ENCODE data around the gene ARHGEF4. TPM values are rescaled to one million over a fixed set of nuclear protein-coding genes. Genes with fewer than 3 reads are reported as not detected.

ARHGEF4 gene
- total and polyA plus RNA-seq, 2 donors (not counting 3 experiments of a cell fraction or from before 2014, with no cell fraction given) = not detected

DNA sequence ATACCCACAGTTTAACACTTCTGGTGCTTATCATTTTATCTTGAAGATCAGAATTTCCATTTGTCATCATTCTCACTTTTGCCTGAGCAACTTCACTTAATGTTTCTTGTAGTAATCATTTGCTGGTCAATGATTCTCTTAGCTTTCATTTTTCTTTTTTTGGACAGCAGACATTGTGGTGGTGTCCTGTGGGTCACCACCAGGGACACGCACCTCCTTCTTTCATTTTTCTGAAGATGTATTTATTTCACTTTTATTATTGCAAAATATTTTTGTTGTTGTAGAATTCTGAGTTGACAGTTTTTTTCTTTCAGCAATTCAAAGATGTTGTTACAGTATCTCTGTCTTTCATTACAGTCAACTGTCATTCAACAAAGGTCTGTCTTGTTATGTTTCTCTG is 172.3 kb downstream of the ARHGEF4 start:
- BruUV-seq (replicated peaks) = no TSS peak
- intact Hi-C loops (cut with micrococcal nuclease) = no loop called here
- ChIA-PET POLR2A (no interaction called here), CTCF (no interaction called here)
- dilution Hi-C loops (cut with MboI; ENCODE audit: extremely low pct_ligation_motif_present, low sequenced_read_pairs) = no loop called here
- FAIRE-seq (no peak), DNase-seq (ENCODE audit: low read depth, low spot score) (no peak)
- TF ChIP-seq EZH2 (IDR thresholded peaks at IDR 0.05; ENCODE audit: borderline replicate concordance, low read depth, low read length, severe bottlenecking) (no peak), JUN (IDR thresholded peaks at IDR 0.05; ENCODE audit: borderline replicate concordance, insufficient read depth, insufficient read length, low read depth) (no peak), POLR2A (IDR thresholded peaks at IDR 0.05; ENCODE audit: low read depth, low read length) (no peak)
- no peaks in the 10 kb centered on the region for H4K20me1 ChIP-seq (replicated peaks; ENCODE audit: control insufficient read depth, extremely low read depth, insufficient read depth, low read length)
- no peaks in the 10 kb centered on the region for H3K4me1 ChIP-seq (ENCODE audit: control insufficient read depth, extremely low read depth, insufficient read depth, low read length)
- no peak overlapping the region for H3K27ac ChIP-seq (ENCODE audit: insufficient read depth, low read depth, low read length)
- no peaks in the 10 kb centered on the region for H3K36me3 ChIP-seq (ENCODE audit: control insufficient read depth in 2 of 2, extremely low read depth in 1 of 2, insufficient read depth in 2 of 2, low read length in 2 of 2)
- peaks cover 4 to 9% of the 10 kb centered on the region in 2 experiments for H3K27me3 ChIP-seq (ENCODE audit: control insufficient read depth in 2 of 2, insufficient read depth in 2 of 2, low read length in 2 of 2)
- no peak overlapping the region for H2AFZ ChIP-seq (ENCODE audit: low read depth, low read length)
- no peaks in the 10 kb centered on the region for H3K9me1 ChIP-seq (replicated peaks; ENCODE audit: control insufficient read depth, extremely low read depth, insufficient read depth, low read length)
- no peaks in the 10 kb centered on the region for H3K79me2 ChIP-seq (ENCODE audit: control insufficient read depth, insufficient read depth, low read length)
- H3K9ac ChIP-seq (replicated peaks; ENCODE audit: extremely low read depth, insufficient read depth, low read length) = no peak overlapping the region
- H3K9me3 ChIP-seq (replicated peaks; ENCODE audit: control insufficient read depth, insufficient read depth, low read length) = no peaks in the 10 kb centered on the region
- no peak overlapping the region for H3K4me2 ChIP-seq (ENCODE audit: insufficient read depth, low read length)
- no peak overlapping the region for H3K4me3 ChIP-seq (replicated peaks in 1 of 3; ENCODE audit: insufficient read depth in 1 of 3, low read depth in 1 of 3, low read length in 3 of 3)

DNA sequence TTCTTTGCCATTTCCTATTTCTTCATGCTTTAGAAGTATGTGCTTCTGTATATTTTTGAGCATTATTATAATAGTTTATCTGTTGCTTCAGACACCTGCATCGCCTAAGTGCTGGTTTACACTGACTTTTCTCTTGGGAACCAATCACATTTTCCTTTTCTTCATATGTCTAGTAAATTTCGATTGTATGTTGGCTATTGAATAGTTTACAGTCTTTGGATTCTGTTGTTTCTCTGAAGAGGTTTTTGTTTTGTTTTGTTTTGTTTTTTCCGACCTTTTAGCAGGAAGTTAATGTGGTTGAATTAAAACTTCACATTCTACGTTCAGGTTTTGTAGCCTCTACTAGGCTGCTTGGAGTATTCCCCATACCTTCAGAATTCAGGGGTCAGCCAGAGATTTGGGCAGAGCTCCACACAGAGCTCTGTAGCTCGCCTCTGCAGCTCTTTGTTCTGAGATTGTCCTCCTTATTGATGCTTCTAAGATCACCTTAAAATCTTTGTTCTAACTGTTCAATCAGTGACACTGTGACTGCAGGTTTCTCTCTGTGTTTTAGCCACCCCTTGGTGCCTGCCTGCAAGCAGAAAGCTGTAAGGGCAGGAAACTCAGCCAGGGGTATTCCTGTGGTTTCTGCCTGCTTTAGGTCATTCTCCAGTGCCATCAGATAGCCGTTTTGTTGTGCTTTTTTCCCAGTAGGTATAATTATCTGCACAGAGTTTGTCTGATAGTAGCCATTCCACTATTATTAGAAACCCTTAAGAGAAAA is 173.2 kb downstream of the ARHGEF4 start:
- H3K4me1 ChIP-seq (ENCODE audit: control insufficient read depth, extremely low read depth, insufficient read depth, low read length) = no peaks in the 10 kb centered on the region
- no peaks in the 10 kb centered on the region for H3K36me3 ChIP-seq (ENCODE audit: control insufficient read depth in 2 of 2, extremely low read depth in 1 of 2, insufficient read depth in 2 of 2, low read length in 2 of 2)
- no peak overlapping the region for H3K27ac ChIP-seq (ENCODE audit: insufficient read depth, low read depth, low read length)
- TF ChIP-seq GATA2 (IDR thresholded peaks at IDR 0.05; ENCODE audit: insufficient read depth, insufficient read length, low read depth, low read length) = no peak
- TF ChIP-seq, protein P1, sequence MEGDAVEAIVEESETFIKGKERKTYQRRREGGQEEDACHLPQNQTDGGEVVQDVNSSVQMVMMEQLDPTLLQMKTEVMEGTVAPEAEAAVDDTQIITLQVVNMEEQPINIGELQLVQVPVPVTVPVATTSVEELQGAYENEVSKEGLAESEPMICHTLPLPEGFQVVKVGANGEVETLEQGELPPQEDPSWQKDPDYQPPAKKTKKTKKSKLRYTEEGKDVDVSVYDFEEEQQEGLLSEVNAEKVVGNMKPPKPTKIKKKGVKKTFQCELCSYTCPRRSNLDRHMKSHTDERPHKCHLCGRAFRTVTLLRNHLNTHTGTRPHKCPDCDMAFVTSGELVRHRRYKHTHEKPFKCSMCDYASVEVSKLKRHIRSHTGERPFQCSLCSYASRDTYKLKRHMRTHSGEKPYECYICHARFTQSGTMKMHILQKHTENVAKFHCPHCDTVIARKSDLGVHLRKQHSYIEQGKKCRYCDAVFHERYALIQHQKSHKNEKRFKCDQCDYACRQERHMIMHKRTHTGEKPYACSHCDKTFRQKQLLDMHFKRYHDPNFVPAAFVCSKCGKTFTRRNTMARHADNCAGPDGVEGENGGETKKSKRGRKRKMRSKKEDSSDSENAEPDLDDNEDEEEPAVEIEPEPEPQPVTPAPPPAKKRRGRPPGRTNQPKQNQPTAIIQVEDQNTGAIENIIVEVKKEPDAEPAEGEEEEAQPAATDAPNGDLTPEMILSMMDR (IDR thresholded peaks at IDR 0.05; ENCODE audit: extremely low read depth in 1 of 2, insufficient read depth in 1 of 2, low read depth in 1 of 2, low read length in 2 of 2) = no peak
- TF ChIP-seq, protein P2, sequence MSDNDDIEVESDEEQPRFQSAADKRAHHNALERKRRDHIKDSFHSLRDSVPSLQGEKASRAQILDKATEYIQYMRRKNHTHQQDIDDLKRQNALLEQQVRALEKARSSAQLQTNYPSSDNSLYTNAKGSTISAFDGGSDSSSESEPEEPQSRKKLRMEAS (IDR thresholded peaks at IDR 0.05; ENCODE audit: insufficient read depth, insufficient read length) = no peak
- no peak for TF ChIP-seq MYC (IDR thresholded peaks at IDR 0.05; ENCODE audit: low read depth, low read length)
- DNase-seq (ENCODE audit: low read depth, low spot score) (no peak), FAIRE-seq (no peak)
- H2AFZ ChIP-seq (ENCODE audit: low read depth, low read length) = no peak overlapping the region
- no peak overlapping the region for H3K4me3 ChIP-seq (replicated peaks in 1 of 3; ENCODE audit: insufficient read depth in 1 of 3, low read depth in 1 of 3, low read length in 3 of 3)
- ChIA-PET POLR2A (no interaction called here), CTCF (no interaction called here)
- H3K27me3 ChIP-seq (ENCODE audit: control insufficient read depth in 2 of 2, insufficient read depth in 2 of 2, low read length in 2 of 2) = peaks cover 4 to 9% of the 10 kb centered on the region in 2 experiments
- no peak overlapping the region for H3K9ac ChIP-seq (replicated peaks; ENCODE audit: extremely low read depth, insufficient read depth, low read length)
- dilution Hi-C loops (cut with MboI; ENCODE audit: extremely low pct_ligation_motif_present, low sequenced_read_pairs) = no loop called here
- BruUV-seq (replicated peaks) = no TSS peak
- H4K20me1 ChIP-seq (replicated peaks; ENCODE audit: control insufficient read depth, extremely low read depth, insufficient read depth, low read length) = no peaks in the 10 kb centered on the region
- H3K9me1 ChIP-seq (replicated peaks; ENCODE audit: control insufficient read depth, extremely low read depth, insufficient read depth, low read length) = no peaks in the 10 kb centered on the region
- no peaks in the 10 kb centered on the region for H3K79me2 ChIP-seq (ENCODE audit: control insufficient read depth, insufficient read depth, low read length)
- no peaks in the 10 kb centered on the region for H3K9me3 ChIP-seq (replicated peaks; ENCODE audit: control insufficient read depth, insufficient read depth, low read length)
- intact Hi-C loops (cut with micrococcal nuclease) = no loop called here
- no peak overlapping the region for H3K4me2 ChIP-seq (ENCODE audit: insufficient read depth, low read length)

All from endothelial cell of umbilical vein (primary cell).